HepG2 (cell line): ENCODE results near the gene TNFRSF6B. TPM values are rescaled to one million over a fixed set of nuclear protein-coding genes. Genes with fewer than 3 reads are reported as not detected.

ENCODE experiments used
- ARNT2 ChIP-seq: sonication (generic); formaldehyde crosslinking; IDR thresholded peaks from 2 replicates; pipeline ENCODE4 v1.8.0; 2022; ENCODE audit warnings: mild to moderate bottlenecking, low read depth, missing genetic modification reagents, moderate library complexity
- JDP2 ChIP-seq: sonication (generic); formaldehyde crosslinking; IDR thresholded peaks from 2 replicates; pipeline ENCODE4 v1.8.1; 2022; ENCODE audit warnings: missing genetic modification reagents, borderline replicate concordance
- KDM1A ChIP-seq: IDR thresholded peaks from 2 replicates; pipeline ENCODE4 v1.6.1; 2016; ENCODE audit warnings: missing compliant biosample characterization
- PAX8 ChIP-seq: sonication (generic); formaldehyde crosslinking; IDR thresholded peaks from 2 replicates; pipeline ENCODE4 v1.8.0; 2022; ENCODE audit warnings: mild to moderate bottlenecking, missing genetic modification reagents, borderline replicate concordance
- PRMT3 ChIP-seq: sonication (generic); formaldehyde crosslinking; IDR thresholded peaks from 2 replicates; pipeline ENCODE4 v1.8.1; 2022; ENCODE audit warnings: low read depth, mild to moderate bottlenecking, moderate library complexity, missing genetic modification reagents, borderline replicate concordance
- RAD21 ChIP-seq: fragments of 450-650 bp; formaldehyde crosslinking; IDR thresholded peaks from 2 replicates; pipeline ENCODE4 v1.5.0; 2020; ENCODE audit warnings: mild to moderate bottlenecking
- RXRA ChIP-seq: sonication (generic); formaldehyde crosslinking; IDR thresholded peaks from 2 replicates; pipeline ENCODE4 v1.5.1; 2020; ENCODE audit warnings: missing genetic modification reagents
- SOX13 ChIP-seq, 3 experiments: fragments of 450-650 bp in 1 of 3; sonication (generic) in 1 of 3; formaldehyde crosslinking in 1 of 3; IDR thresholded peaks in 2 of 3; conservative IDR thresholded peaks in 1 of 3; 2 replicates each; pipeline versions ENCODE4 v1.5.0 to v1.6.1; 2016 to 2020; ENCODE audit warnings: antibody characterized with exemption in 1 of 3, mild to moderate bottlenecking in 1 of 3, missing compliant biosample characterization in 1 of 3, missing genetic modification reagents in 1 of 3, moderate library complexity in 1 of 3
- ZBTB7B ChIP-seq: sonication (generic); formaldehyde crosslinking; IDR thresholded peaks from 2 replicates; pipeline ENCODE4 v1.4.0; 2020; ENCODE audit warnings: missing genetic modification reagents
- polyA plus RNA-seq, 8 experiments: library from polyadenylated mRNA; depleted of rRNA in 3 of 8; stranded (reverse) in 7 of 8; unstranded in 1 of 8; fragments of >200 nt; fragmentation: Illumina TruSeq in 4 of 8; extraction: Trizol in 4 of 8; gene quantifications; 2 replicates each; pipeline versions ENCODE4 v1.2.1 to v1.2.3, GENCODE V29; 2011 to 2016; ENCODE audit warnings: low read depth in 4 of 8, missing spikeins in 1 of 8, mixed read lengths in 1 of 8; ENCODE audit not compliant: insufficient read depth in 1 of 8
- total RNA-seq, 5 experiments: library from RNA; depleted of rRNA; stranded (reverse); fragments of >200 nt; fragmentation: Illumina TruSeq; extraction: Trizol; gene quantifications; 2 replicates each; pipeline ENCODE4 v1.2.3, GENCODE V29; 2016; ENCODE audit warnings: low read depth in 1 of 5
- TF ChIP-seq, protein P1 (sequence below): IDR thresholded peaks from 2 replicates; pipeline ENCODE4 v1.6.1; 2016; ENCODE audit warnings: low read depth, missing genetic modification reagents, missing compliant biosample characterization
- TF ChIP-seq, protein P2 (sequence below), 2 experiments: IDR thresholded peaks; 2 replicates each; pipeline ENCODE4 v1.6.1; 2011 to 2012; ENCODE audit warnings: low read length in 2 of 2, borderline replicate concordance in 1 of 2, low read depth in 1 of 2, mild to moderate bottlenecking in 1 of 2, moderate library complexity in 1 of 2

The TNFRSF6B gene
- total and polyA plus RNA-seq, 2 of the 13 experiments (the other 11 are each of a cell fraction or from before 2014, with no cell fraction given) = 0.24 TPM; not detected in 1

DNA sequence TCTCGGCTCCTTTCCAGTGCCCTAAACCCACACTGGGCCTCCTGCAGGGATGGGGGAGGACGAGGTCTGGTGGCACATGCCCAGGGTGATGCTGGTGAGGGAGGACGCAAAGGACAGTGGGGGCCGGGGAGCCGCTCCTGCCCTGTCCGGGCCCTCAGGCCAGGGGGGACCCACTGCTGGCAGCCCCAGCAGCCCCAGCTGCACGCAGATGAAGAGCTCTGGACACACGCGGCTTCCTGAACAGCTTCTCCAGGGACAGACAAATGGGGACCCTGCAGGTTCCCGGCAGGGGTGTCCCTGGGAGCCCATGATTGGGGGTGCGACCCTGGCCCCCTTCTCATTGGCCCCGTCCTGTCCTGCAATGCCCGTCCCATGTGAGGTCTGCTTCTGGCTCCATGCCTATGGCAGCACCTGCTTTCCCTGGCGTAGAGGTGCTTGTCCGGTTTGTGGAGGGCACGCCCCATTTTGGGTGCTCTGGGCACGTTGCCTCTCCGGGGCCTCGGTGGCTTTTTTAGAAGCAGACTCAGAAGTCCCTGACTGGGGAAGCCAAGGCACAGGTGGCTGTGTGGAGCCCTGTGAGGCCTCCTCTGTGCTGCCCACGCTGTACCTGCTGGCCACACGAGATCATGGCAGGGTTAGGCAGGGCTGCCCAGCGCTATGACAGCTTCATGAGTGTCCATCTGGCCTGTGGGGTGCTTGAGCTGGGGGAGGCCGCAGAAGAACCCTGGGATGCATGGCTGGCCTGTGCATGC lies 15.4 kb upstream of the TNFRSF6B start (continued):
- TF ChIP-seq, protein P1, sequence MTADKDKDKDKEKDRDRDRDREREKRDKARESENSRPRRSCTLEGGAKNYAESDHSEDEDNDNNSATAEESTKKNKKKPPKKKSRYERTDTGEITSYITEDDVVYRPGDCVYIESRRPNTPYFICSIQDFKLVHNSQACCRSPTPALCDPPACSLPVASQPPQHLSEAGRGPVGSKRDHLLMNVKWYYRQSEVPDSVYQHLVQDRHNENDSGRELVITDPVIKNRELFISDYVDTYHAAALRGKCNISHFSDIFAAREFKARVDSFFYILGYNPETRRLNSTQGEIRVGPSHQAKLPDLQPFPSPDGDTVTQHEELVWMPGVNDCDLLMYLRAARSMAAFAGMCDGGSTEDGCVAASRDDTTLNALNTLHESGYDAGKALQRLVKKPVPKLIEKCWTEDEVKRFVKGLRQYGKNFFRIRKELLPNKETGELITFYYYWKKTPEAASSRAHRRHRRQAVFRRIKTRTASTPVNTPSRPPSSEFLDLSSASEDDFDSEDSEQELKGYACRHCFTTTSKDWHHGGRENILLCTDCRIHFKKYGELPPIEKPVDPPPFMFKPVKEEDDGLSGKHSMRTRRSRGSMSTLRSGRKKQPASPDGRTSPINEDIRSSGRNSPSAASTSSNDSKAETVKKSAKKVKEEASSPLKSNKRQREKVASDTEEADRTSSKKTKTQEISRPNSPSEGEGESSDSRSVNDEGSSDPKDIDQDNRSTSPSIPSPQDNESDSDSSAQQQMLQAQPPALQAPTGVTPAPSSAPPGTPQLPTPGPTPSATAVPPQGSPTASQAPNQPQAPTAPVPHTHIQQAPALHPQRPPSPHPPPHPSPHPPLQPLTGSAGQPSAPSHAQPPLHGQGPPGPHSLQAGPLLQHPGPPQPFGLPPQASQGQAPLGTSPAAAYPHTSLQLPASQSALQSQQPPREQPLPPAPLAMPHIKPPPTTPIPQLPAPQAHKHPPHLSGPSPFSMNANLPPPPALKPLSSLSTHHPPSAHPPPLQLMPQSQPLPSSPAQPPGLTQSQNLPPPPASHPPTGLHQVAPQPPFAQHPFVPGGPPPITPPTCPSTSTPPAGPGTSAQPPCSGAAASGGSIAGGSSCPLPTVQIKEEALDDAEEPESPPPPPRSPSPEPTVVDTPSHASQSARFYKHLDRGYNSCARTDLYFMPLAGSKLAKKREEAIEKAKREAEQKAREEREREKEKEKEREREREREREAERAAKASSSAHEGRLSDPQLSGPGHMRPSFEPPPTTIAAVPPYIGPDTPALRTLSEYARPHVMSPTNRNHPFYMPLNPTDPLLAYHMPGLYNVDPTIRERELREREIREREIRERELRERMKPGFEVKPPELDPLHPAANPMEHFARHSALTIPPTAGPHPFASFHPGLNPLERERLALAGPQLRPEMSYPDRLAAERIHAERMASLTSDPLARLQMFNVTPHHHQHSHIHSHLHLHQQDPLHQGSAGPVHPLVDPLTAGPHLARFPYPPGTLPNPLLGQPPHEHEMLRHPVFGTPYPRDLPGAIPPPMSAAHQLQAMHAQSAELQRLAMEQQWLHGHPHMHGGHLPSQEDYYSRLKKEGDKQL (CRISPR knock-in tag) = no peak
- TF ChIP-seq SOX13 (IDR thresholded peaks at IDR 0.05) = no peak
- TF ChIP-seq SOX13 (CRISPR knock-in tag; conservative IDR thresholded peaks at IDR 0.05 in 1 of 2, IDR thresholded peaks at IDR 0.05 in 1 of 2) = no peak
- no peak for TF ChIP-seq KDM1A (CRISPR knock-in tag)
- TF ChIP-seq RXRA (CRISPR knock-in tag) = peak; percentile 6; the same call in 1 of the 2 replicates
- no peak for TF ChIP-seq RAD21
- TF ChIP-seq ARNT2 = no peak
- TF ChIP-seq, protein P2, sequence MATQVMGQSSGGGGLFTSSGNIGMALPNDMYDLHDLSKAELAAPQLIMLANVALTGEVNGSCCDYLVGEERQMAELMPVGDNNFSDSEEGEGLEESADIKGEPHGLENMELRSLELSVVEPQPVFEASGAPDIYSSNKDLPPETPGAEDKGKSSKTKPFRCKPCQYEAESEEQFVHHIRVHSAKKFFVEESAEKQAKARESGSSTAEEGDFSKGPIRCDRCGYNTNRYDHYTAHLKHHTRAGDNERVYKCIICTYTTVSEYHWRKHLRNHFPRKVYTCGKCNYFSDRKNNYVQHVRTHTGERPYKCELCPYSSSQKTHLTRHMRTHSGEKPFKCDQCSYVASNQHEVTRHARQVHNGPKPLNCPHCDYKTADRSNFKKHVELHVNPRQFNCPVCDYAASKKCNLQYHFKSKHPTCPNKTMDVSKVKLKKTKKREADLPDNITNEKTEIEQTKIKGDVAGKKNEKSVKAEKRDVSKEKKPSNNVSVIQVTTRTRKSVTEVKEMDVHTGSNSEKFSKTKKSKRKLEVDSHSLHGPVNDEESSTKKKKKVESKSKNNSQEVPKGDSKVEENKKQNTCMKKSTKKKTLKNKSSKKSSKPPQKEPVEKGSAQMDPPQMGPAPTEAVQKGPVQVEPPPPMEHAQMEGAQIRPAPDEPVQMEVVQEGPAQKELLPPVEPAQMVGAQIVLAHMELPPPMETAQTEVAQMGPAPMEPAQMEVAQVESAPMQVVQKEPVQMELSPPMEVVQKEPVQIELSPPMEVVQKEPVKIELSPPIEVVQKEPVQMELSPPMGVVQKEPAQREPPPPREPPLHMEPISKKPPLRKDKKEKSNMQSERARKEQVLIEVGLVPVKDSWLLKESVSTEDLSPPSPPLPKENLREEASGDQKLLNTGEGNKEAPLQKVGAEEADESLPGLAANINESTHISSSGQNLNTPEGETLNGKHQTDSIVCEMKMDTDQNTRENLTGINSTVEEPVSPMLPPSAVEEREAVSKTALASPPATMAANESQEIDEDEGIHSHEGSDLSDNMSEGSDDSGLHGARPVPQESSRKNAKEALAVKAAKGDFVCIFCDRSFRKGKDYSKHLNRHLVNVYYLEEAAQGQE (IDR thresholded peaks at IDR 0.05; ENCODE audit: borderline replicate concordance in 1 of 2, low read depth in 1 of 2, low read length in 2 of 2) = no peak
- TF ChIP-seq PAX8 (CRISPR knock-in tag) = no peak
- TF ChIP-seq JDP2 (CRISPR knock-in tag) = no peak
- no peak for TF ChIP-seq ZBTB7B (CRISPR knock-in tag)
- no peak for TF ChIP-seq PRMT3 (CRISPR knock-in tag)
